NCI-H1694 treated with DMSO at 0.1 percent for 48 hours (cell line): ENCODE data around the gene GPRIN1.
A peak's percentile ranks its signal among the peaks of the same experiment; 100 is the strongest.

Experiments
- DNase-seq: peaks from one replicate; lab custom pipeline; 2025; lab: John Stamatoyannopoulos, UW

GPRIN1 gene

GRCh38 chr5:176609724-176610434 lies at the start of gene GPRIN1:
TSS of gene GPRIN1 (minus strand) at chr5:176610156. CDS start at chr5:176599834, 10,322 bp downstream.
- DNase-seq: no peak

GRCh38 chr5:176659512-176659839 lies 49.5 kb upstream of the GPRIN1 start:
- no peak for DNase-seq

GRCh38 chr5:176658817-176659511 lies 49.0 kb upstream of the GPRIN1 start:
- no peak for DNase-seq

GRCh38 chr5:176658007-176658599 lies 48.1 kb upstream of the GPRIN1 start:
- peak; percentile 65 for DNase-seq

DNA sequence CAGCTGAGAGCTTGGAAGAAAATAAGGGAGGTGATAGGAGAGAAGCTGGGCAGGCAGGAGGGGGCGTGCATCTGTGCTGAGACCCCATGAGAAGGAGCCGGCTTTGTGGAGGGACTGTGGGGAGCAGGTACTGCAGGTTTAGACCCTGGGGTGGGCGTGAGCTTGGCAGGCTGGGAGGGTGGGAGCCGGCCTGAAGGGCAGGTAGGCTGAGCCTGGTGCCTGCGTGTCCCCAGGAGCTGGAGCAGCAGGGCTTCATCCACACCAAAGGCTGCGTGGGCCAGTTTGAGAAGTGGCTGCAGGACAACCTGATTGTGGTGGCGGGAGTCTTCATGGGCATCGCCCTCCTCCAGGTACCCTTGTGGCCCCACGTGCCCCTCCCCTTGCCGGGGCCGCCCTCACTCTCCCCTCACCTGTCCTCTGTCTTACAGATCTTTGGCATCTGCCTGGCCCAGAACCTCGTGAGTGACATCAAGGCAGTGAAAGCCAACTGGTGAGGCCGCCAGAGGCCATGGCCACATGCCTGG lies 46.6 kb upstream of the GPRIN1 start:
- DNase-seq: no peak

- no peak for DNase-seq
These were observed 44.9 kb upstream of the GPRIN1 start for GRCh38 chr5:176654856-176655255.

GRCh38 chr5:176653401-176654385 lies 43.7 kb upstream of the GPRIN1 start:
- DNase-seq: peak; percentile 93

DNA sequence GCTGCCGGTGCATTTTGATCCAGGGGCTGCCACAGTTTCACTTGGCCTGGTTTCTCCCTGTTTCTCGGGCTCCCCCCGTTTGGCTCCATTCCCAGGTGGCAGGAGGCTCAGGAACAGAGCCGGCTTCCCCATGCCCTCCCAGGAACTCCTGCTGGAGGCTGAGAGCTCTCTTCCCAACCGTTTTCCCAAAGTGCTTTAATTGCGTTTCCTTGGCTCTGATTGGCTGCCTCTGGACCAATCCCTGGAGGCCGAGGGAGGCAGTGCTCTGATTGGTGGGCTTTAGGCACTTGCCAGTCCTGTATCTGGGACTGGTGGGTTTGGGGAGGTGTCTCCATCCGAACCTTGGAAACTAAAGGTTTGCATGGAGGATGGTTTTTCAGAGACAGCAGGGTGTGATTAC lies 42.2 kb upstream of the GPRIN1 start:
- DNase-seq: peak; percentile 82

DNA sequence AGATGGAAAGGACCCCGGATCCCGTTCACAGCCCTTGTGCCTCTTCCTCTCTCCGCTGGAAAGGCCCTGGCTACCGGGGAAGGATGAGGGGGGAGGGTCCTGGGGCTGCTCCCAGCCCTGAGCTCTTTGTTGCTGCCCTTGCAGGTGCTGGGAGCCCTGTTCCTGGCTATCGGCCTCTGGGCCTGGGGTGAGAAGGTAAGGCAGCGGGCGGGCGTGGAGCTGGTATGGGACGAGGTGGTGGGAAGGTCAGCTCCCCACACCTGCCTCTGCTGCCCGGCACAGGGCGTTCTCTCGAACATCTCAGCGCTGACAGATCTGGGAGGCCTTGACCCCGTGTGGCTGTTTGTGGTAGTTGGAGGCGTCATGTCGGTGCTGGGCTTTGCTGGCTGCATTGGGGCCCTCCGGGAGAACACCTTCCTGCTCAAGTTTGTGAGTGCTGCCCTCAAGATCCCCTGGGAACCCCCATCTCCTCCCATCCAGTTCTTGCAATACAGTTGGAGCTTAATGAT lies 41.6 kb upstream of the GPRIN1 start:
- DNase-seq: no peak

DNA sequence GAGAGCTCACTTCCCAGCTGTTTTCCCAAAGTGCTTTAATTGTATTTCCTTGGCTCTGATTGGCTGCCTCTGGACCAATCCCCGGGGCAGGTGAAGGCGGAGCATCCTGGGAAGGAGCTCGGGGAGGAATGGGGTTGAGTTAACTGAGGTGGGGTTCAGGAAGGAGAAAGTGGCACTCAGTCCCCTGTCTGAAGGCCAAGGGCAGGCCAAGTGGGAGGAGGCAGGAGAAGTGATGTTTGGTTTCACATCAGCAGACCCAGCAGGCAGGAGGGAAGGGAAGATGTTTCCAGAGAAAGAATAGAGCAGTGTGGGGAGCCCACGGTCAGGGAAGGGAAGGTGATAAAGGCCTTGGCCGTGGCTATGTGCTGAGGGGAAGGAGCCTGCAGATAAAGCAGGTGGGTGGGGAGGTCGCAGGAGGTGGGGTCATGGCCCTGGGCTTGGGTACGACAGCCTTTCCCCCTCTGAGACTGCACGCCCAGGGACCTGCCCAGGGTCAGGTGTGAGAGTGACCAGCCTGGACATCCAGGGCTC lies 40.5 kb upstream of the GPRIN1 start:
- DNase-seq: no peak

DNA sequence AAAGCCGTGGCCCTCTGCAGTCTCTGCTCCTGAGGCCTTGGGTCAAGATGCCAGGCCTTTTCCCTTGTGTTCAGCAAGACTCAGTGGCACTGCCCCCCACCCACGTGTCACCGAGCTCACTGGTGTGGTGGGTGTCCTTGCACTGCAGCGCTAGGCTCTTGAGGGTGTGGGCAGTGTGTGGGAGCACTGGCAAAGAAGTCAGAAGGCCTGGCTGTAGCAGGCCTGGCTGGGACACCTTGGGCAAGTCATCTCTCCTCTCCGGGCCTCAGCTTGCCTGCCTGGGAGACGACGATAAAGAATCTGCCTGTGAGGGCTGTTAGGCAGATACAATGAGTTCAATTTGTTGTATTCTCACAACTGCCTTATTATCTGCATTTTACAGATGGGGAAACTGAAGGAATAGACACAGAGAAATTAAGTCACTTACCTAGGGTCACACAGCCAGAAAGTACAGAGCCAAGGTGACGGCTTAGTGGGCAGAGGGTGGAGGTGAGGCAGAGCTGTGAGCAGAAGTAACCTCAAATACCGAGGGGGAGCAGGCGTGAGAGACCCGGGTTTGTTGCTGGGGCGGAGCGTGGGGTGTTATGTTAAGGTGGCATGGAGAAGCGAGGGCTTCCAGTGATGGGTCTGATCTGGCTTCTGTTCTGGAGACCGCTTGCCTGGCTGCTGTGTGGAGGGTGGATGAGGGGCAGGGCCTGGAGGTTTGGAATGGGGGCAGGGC lies 38.7 kb upstream of the GPRIN1 start:
- no peak for DNase-seq

GRCh38 chr5:176647843-176648473 lies 38.0 kb upstream of the GPRIN1 start:
- DNase-seq: no peak

- DNase-seq: peak; percentile 93
These were observed 37.3 kb upstream of the GPRIN1 start, which contains the start of gene TSPAN17 for GRCh38 chr5:176647030-176647842. TSS of gene TSPAN17 (plus strand) at chr5:176647484. CDS start at chr5:176647616, 132 bp downstream.

- DNase-seq: no peak
These were observed 36.7 kb upstream of the GPRIN1 start for GRCh38 chr5:176646707-176647029.

DNA sequence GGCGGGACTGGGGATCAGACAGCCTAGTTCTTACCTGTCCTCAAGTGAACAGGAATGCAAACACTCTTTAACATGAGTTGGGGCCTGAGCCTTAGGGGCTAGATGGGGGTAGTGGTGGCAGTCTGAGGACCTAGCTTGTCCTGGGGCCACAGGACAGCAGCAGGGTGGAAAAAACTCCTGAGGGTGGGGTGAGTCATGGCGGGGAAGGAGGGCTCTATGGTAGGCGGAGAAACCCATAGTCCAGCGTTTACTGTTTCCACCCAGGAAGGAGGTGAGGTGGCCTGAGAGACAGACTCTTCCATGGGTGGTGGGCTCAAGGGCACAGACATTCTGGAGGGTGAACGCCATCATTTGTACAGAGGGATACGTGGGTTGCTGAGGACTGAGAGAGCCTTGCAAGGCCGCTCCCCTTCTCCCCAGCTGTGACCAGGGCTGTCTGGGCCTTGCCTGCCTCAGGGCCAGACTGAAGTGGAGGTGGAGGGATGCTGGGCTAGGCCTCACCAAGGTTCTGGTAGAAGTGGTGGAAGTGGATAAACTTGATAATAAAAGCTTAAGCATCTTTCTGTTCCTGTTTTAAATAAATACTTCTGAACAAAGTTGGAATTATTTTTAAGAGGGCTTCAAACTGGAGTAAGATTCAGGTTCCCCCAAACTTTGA lies 36.2 kb upstream of the GPRIN1 start:
- DNase-seq: no peak

- no peak for DNase-seq
These were observed 35.1 kb upstream of the GPRIN1 start for GRCh38 chr5:176644878-176645670.

GRCh38 chr5:176644294-176644693 lies 34.3 kb upstream of the GPRIN1 start:
- DNase-seq: no peak
